Right lobe of liver (tissue), 4 donors: Measurements from ENCODE around the gene PIGV.

Experiments used
- CTCF ChIP-seq, 4 donors: fragments of 200-600 bp in 3 of 4; fragments of 450-650 bp in 1 of 4; IDR thresholded peaks; one replicate each; pipeline versions ENCODE4 v1.5.1 to v1.8.0; 2016 to 2022; ENCODE audit warnings: antibody characterized with exemption in 4 of 4, mild to moderate bottlenecking in 2 of 4
- POLR2A ChIP-seq: fragments of 450-650 bp; IDR thresholded peaks from one replicate; pipeline ENCODE4 v1.6.1; 2017; ENCODE audit warnings: antibody characterized with exemption, mild to moderate bottlenecking
- donor health status: DM: no; HTN: no; CAD: no.
- donor health status: DM: no; HTN: no; CAD: no.
- donor health status: DM: no; HTN: yes; CAD: no.

GRCh38 chr1:26754086-26754874 lies 33.5 kb upstream of the PIGV start:
- TF ChIP-seq CTCF (IDR thresholded peaks at IDR 0.05) (no peak), POLR2A (no peak)
